Tibial artery (tissue), 4 donors: Measurements from ENCODE around the gene KLHL22.

Experiments
- DNase-seq, 2 donors: peaks; one replicate each; pipeline ENCODE4 v3.0.0-alpha.2; 2019
- H3K27ac ChIP-seq, 2 donors: fragments of 200-600 bp; sonication (generic) in 1 of 2; 1 replicate in 1 of 2; 2 replicates in 1 of 2; pipeline ENCODE4 v1.5.1; 2018 to 2019; ENCODE audit warnings: mild to moderate bottlenecking in 1 of 2
- H3K27me3 ChIP-seq, 2 donors: fragments of 200-600 bp; sonication (generic) in 1 of 2; one replicate each; pipeline versions ENCODE4 v1.5.1 to v1.6.0; 2016 to 2019
- H3K36me3 ChIP-seq, 3 donors: fragments of 200-600 bp; sonication (generic) in 2 of 3; one replicate each; pipeline ENCODE4 v1.5.1; 2016 to 2019; ENCODE audit warnings: mild to moderate bottlenecking in 2 of 3
- H3K4me1 ChIP-seq, 4 donors: fragments of 200-600 bp; sonication (generic) in 2 of 4; 1 replicate in 3 of 4; 2 replicates in 1 of 4; pipeline ENCODE4 v1.5.1; 2016 to 2019
- H3K4me3 ChIP-seq, 2 donors: fragments of 200-600 bp; sonication (generic) in 1 of 2; 1 replicate in 1 of 2; 2 replicates in 1 of 2; pipeline ENCODE4 v1.5.1; 2018 to 2019; ENCODE audit warnings: mild to moderate bottlenecking in 2 of 2
- H3K9me3 ChIP-seq, 3 donors: fragments of 200-600 bp; sonication (generic) in 1 of 3; one replicate each; pipeline ENCODE4 v1.5.1; 2016 to 2019
- intact Hi-C: fragments of 100-400 bp; cut with DNase I; formaldehyde crosslinking; loops from one replicate; pipeline ENCODE4 v1.15.0; 2023; ENCODE audit warnings: low total_unique reads
- TF ChIP-seq, protein P1 (sequence below), 2 experiments: fragments of 200-600 bp in 1 of 2; fragments of 450-650 bp in 1 of 2; IDR thresholded peaks; one replicate each; pipeline ENCODE4 v1.5.1; 2017 to 2019; ENCODE audit warnings: antibody characterized with exemption in 2 of 2, mild to moderate bottlenecking in 1 of 2, moderate library complexity in 1 of 2

KLHL22 gene

DNA sequence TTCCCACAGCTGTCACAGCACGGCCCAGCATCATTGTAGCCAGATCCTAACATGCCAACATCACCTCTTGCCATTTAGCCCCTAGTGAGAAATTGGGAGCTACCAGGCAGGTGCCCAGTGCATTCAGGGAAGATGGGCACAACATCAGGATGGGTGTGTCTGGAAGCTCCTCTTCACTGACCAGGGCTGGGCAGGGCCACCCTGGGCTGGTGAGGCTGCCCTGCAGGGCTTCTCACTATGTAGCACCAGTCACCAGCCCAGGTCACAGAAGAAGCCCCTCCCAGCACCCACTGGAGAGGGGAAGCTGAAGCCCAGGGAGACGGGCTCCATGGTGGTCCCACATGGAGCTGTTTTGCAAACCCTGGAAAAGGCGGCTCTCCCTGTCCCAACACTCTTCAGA, 87.8 kb downstream of the KLHL22 start:
- DNase-seq, result peak in 1 of 2 donors; percentile 35
- Histone ChIP-seq H3K4me3 (no peak overlapping the region), H3K36me3 (peaks cover 18 to 42% (median 35%) of the 10 kb centered on the region in 3 donors), H3K27ac (no peak overlapping the region), H3K27me3 (no peaks in the 10 kb centered on the region), H3K9me3 (no peaks in the 10 kb centered on the region), H3K4me1 (no peaks in the 10 kb centered on the region)
- intact Hi-C loops, result no loop called here
- TF ChIP-seq, protein P1, sequence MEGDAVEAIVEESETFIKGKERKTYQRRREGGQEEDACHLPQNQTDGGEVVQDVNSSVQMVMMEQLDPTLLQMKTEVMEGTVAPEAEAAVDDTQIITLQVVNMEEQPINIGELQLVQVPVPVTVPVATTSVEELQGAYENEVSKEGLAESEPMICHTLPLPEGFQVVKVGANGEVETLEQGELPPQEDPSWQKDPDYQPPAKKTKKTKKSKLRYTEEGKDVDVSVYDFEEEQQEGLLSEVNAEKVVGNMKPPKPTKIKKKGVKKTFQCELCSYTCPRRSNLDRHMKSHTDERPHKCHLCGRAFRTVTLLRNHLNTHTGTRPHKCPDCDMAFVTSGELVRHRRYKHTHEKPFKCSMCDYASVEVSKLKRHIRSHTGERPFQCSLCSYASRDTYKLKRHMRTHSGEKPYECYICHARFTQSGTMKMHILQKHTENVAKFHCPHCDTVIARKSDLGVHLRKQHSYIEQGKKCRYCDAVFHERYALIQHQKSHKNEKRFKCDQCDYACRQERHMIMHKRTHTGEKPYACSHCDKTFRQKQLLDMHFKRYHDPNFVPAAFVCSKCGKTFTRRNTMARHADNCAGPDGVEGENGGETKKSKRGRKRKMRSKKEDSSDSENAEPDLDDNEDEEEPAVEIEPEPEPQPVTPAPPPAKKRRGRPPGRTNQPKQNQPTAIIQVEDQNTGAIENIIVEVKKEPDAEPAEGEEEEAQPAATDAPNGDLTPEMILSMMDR (IDR thresholded peaks at IDR 0.05), result no peak

DNA sequence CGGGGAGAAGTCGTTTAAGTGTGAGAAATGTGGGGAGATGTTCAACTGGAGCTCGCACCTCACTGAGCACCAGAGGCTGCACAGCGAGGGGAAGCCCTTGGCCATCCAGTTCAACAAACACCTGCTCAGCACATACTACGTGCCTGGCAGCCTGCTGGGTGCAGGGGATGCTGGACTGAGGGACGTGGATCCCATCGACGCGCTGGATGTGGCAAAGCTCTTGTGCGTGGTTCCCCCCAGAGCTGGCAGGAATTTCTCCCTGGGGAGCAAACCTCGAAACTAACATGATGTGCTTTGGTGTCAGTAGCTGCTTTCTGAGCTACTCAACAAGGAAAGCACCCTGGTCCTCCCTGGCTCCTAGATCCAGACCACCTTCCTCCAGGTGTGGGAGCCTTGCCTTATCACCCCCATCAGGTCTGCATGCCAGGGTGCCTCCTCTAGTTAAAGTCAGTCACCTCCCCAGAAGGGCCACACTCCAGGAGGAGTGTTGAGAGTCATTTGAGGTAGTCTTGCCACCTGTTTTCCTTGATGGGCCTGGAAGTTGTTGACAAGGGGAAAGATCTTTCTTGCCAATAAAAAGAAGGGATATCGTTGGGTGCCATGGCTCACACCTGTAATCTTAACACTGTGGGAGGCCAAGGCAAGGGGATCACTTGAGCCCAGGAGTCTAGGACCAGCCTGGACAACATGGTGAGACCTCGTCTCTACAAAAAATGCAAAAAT, 88.7 kb downstream of the KLHL22 start:
- DNase-seq, result peak in 1 of 2 donors; percentile 35
- intact Hi-C loops, result no loop called here

DNA sequence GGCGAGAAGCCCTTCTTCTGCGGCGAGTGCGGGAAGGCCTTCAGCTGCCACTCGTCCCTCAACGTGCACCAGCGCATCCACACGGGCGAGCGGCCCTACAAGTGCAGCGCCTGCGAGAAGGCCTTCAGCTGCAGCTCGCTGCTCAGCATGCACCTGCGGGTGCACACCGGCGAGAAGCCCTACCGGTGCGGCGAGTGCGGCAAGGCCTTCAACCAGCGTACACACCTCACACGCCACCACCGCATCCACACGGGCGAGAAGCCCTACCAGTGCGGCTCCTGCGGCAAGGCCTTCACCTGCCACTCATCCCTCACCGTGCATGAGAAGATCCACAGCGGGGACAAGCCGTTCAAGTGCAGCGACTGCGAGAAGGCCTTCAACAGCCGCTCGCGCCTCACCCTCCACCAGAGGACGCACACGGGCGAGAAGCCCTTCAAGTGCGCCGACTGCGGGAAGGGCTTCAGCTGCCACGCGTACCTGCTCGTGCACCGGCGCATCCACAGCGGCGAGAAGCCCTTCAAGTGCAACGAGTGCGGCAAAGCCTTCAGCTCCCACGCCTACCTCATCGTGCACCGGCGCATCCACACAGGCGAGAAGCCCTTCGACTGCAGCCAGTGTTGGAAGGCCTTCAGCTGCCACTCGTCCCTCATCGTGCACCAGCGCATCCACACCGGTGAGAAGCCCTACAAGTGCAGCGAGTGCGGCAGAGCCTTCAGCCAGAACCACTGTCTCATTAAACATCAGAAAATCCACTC, 89.5 kb downstream of the KLHL22 start:
- TF ChIP-seq, protein P1 (IDR thresholded peaks at IDR 0.05), result no peak
- no peak overlapping the region for H3K27ac ChIP-seq
- no peaks in the 10 kb centered on the region for H3K27me3 ChIP-seq
- no peaks in the 10 kb centered on the region for H3K4me1 ChIP-seq
- H3K36me3 ChIP-seq, result peaks cover 18 to 51% (median 38%) of the 10 kb centered on the region in 3 donors
- no peak overlapping the region for H3K4me3 ChIP-seq
- no peaks in the 10 kb centered on the region for H3K9me3 ChIP-seq
- DNase-seq, result peak in 1 of 2 donors; percentile 48
- intact Hi-C loops, result no loop called here

More for the DNA sequence above, 88.7 kb downstream of the KLHL22 start:
- H3K9me3 ChIP-seq, result no peaks in the 10 kb centered on the region
- H3K27ac ChIP-seq, result no peak overlapping the region
- peaks cover 18 to 45% (median 35%) of the 10 kb centered on the region in 3 donors for H3K36me3 ChIP-seq
- no peaks in the 10 kb centered on the region for H3K4me1 ChIP-seq
- no peak overlapping the region for H3K4me3 ChIP-seq
- TF ChIP-seq, protein P1 (IDR thresholded peaks at IDR 0.05), result no peak
- H3K27me3 ChIP-seq, result no peaks in the 10 kb centered on the region

DNA sequence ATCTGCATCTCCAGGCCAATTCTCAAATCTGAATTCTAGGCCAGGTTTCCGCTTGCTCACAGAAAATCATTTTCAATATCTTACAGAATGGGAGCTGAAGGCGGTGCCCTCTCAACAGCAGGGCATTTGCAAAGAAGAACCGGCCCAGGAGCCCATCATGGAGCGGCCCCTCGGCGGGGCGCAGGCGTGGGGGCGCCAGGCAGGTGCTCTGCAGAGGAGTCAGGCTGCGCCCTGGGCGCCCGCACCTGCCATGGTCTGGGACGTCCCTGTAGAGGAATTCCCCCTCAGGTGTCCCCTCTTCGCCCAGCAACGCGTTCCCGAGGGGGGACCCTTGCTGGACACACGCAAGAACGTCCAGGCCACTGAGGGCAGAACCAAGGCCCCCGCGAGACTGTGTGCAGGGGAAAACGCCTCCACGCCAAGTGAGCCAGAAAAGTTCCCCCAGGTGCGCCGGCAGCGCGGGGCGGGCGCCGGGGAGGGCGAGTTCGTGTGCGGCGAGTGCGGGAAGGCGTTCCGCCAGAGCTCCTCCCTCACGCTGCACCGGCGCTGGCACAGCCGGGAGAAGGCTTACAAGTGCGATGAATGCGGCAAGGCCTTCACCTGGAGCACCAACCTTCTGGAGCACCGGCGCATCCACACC, 90.2 kb downstream of the KLHL22 start:
- TF ChIP-seq, protein P1 (IDR thresholded peaks at IDR 0.05), result no peak
- Histone ChIP-seq H3K4me3 (no peak overlapping the region), H3K27me3 (no peaks in the 10 kb centered on the region), H3K27ac (no peak overlapping the region), H3K4me1 (no peaks in the 10 kb centered on the region), H3K9me3 (no peaks in the 10 kb centered on the region), H3K36me3 (peaks cover 18 to 52% (median 39%) of the 10 kb centered on the region in 3 donors)
- intact Hi-C loops, result no loop called here
- peak in 1 of 2 donors; percentile 59 for DNase-seq

DNA sequence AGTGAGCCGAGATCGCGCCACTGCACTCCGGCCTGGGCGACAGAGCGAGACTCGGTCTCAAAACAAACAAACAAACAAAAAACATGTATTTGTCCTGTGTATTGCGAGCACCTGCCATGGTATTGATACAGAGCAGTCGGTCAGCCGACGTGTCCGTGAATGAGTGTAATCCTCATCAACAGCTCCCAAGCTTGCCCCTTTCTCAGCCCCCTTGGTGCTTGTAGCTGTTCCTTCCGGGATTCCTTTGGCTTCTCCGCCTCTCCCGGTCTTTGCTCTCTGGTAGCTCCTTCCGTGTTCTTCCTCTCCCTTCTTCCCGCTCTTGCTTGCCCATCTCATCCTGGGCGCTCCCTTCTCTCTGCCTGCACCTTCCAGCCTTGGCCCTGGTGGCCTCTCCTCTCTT, 90.7 kb downstream of the KLHL22 start:
- Histone ChIP-seq H3K4me3 (no peak overlapping the region), H3K27me3 (no peaks in the 10 kb centered on the region), H3K36me3 (peaks cover 18 to 52% (median 39%) of the 10 kb centered on the region in 3 donors), H3K4me1 (no peaks in the 10 kb centered on the region), H3K27ac (no peak overlapping the region), H3K9me3 (no peaks in the 10 kb centered on the region)
- TF ChIP-seq, protein P1 (IDR thresholded peaks at IDR 0.05), result no peak
- intact Hi-C loops, result no loop called here
- DNase-seq, result peak in 1 of 2 donors; percentile 7
